ENCODE results near the gene FSHR.

FSHR gene, protein sequence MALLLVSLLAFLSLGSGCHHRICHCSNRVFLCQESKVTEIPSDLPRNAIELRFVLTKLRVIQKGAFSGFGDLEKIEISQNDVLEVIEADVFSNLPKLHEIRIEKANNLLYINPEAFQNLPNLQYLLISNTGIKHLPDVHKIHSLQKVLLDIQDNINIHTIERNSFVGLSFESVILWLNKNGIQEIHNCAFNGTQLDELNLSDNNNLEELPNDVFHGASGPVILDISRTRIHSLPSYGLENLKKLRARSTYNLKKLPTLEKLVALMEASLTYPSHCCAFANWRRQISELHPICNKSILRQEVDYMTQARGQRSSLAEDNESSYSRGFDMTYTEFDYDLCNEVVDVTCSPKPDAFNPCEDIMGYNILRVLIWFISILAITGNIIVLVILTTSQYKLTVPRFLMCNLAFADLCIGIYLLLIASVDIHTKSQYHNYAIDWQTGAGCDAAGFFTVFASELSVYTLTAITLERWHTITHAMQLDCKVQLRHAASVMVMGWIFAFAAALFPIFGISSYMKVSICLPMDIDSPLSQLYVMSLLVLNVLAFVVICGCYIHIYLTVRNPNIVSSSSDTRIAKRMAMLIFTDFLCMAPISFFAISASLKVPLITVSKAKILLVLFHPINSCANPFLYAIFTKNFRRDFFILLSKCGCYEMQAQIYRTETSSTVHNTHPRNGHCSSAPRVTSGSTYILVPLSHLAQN

DNA sequence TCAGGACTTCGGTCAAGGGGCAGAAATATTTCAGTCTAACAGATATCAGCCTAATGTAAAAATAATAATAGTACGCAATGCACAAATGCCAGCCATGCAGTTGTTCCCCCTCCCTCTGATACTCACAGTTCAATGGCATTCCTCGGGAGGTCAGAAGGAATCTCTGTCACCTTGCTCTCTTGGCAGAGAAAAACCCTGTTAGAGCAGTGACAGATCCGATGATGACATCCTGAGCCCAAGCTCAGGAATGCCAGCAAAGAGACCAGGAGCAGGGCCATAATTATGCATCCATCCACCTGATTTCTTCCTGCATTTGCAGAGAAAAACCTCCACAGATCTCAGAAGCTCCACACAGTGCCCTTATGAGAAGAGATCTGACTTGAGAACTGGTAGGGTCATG lies at the start of gene FSHR:
TSS of gene FSHR (minus strand) at position 376 of the 400 bp plus-strand sequence. CDS start at position 278, 98 bp downstream.
- H3K4me3 ChIP-seq (ENCODE audit: low read depth, low read length), result no peak within 1 kb of the TSS
- H3K9ac ChIP-seq (ENCODE audit: low read depth, low read length), result no peak within 1 kb of the TSS
- no peaks in the 10 kb centered on the region for H3K27me3 ChIP-seq (ENCODE audit: control insufficient read depth, insufficient read depth, low read length)
- no peaks in the 10 kb centered on the region for H3K9me3 ChIP-seq (ENCODE audit: control insufficient read depth, insufficient read depth, low read length)
- H3K36me3 ChIP-seq (ENCODE audit: control insufficient read depth, insufficient read depth, low read length), result no peaks in the 10 kb centered on the region
- H3K4me1 ChIP-seq (ENCODE audit: control insufficient read depth, insufficient read depth, low read length), result peaks cover 15% of the 10 kb centered on the region

DNA sequence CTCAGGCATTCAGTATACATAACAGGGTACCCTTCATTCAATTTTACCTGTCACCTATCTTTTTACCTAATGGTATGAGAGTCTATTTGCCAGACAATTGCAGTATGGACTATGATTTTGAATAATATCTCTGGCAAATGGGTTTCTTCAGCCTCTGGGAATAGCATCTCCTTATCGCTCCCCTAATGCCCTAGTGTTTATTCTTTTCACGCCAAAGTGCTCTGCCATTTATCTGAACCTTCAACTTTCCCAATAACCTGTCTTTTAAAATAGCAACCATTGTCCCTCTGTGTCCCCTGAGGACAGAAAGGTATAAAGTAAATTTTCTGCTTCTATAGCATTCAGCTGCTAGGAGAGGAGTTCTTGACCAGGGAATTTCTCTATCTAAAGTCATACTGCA lies 45.0 kb upstream of the FSHR start:
- H3K27me3 ChIP-seq (ENCODE audit: control insufficient read depth, insufficient read depth, low read length), result no peaks in the 10 kb centered on the region
- H3K9me3 ChIP-seq (ENCODE audit: control insufficient read depth, insufficient read depth, low read length), result no peaks in the 10 kb centered on the region
- no peaks in the 10 kb centered on the region for H3K4me1 ChIP-seq (ENCODE audit: control insufficient read depth, insufficient read depth, low read length)
- H3K9ac ChIP-seq (ENCODE audit: low read depth, low read length), result no peak overlapping the region
- H3K4me3 ChIP-seq (ENCODE audit: low read depth, low read length), result no peak overlapping the region
- no peaks in the 10 kb centered on the region for H3K36me3 ChIP-seq (ENCODE audit: control insufficient read depth, insufficient read depth, low read length)

DNA sequence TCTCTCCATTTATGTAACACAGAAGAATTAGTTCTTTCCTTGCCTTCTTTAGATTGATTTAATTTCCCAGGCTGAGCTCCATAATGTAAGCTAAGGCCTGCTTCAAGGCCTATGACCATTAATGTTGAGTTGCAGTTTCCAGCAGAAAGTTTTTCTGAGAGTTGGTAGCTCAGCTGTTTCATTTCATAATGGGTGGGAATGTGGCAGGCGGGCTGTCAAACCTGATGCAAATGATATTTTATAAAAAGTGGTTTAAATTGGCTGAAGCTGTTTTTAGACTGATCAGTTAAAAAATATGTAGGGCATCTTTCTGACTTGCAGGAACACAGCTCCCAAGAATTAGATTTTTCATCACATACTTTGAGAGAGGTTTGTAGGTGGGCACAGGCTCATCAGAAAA lies 40.4 kb upstream of the FSHR start:
- Histone ChIP-seq H3K4me3 (ENCODE audit: low read depth, low read length) (no peak overlapping the region), H3K4me1 (ENCODE audit: control insufficient read depth, insufficient read depth, low read length) (no peaks in the 10 kb centered on the region), H3K27me3 (ENCODE audit: control insufficient read depth, insufficient read depth, low read length) (no peaks in the 10 kb centered on the region), H3K9me3 (ENCODE audit: control insufficient read depth, insufficient read depth, low read length) (no peaks in the 10 kb centered on the region), H3K36me3 (ENCODE audit: control insufficient read depth, insufficient read depth, low read length) (no peaks in the 10 kb centered on the region), H3K9ac (ENCODE audit: low read depth, low read length) (no peak overlapping the region)

DNA sequence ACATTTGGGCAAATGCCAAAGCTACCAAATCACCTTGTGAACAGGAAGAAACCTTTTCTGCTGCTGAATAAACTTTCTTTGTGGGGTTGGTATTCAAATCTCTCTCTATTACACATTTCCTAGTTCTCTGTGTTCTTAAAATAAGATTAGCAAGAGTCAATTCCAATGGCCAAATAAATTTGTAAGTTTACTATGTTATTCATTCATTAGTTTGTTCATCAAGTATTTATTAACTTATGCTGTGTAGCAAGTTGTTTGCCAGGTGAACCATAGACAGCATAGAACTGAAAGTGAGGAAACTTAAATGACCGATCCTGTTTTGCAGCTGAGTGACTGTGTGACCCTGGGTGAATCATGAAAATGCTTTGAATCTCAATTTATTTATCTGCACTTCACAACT lies 37.7 kb upstream of the FSHR start:
- Histone ChIP-seq H3K9me3 (ENCODE audit: control insufficient read depth, insufficient read depth, low read length) (no peaks in the 10 kb centered on the region), H3K4me1 (ENCODE audit: control insufficient read depth, insufficient read depth, low read length) (peaks cover 3% of the 10 kb centered on the region), H3K36me3 (ENCODE audit: control insufficient read depth, insufficient read depth, low read length) (no peaks in the 10 kb centered on the region), H3K27me3 (ENCODE audit: control insufficient read depth, insufficient read depth, low read length) (no peaks in the 10 kb centered on the region), H3K4me3 (ENCODE audit: low read depth, low read length) (no peak overlapping the region), H3K9ac (ENCODE audit: low read depth, low read length) (no peak overlapping the region)

DNA sequence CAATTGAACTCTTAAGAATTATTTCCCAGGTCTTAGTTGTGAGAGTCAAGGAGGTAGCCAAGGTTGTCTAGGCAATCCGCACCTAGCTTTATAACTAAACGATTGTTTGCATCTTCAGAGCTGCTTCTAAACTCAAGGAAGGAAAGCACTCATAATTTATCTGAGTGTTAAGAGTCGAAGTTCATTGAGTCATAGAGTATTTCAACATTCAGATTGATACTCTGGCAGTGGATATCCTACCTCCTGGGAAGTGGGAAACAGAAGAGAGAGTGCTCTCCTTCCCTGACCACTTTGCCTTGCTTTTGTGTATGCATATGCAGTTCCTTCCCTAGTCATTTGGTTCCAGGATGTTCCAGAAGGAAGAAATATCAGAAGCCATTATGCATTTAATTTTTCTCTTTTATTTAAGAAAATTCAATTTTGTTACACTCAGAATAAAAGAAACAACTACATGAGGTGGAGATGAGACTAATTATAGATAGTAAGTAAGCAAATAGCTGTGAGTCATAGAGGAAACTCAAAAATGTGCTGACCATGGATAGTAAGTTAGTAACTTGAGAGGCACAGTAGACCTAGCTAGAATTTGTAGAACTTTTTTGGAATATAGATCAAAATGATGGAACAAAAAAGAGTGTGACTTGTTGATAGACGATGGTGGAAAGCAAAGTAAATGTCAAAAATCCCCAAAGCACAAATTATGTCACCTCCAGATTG lies 35.4 kb upstream of the FSHR start:
- Histone ChIP-seq H3K9me3 (ENCODE audit: control insufficient read depth, insufficient read depth, low read length) (no peaks in the 10 kb centered on the region), H3K4me1 (ENCODE audit: control insufficient read depth, insufficient read depth, low read length) (peaks cover 3% of the 10 kb centered on the region), H3K9ac (ENCODE audit: low read depth, low read length) (no peak overlapping the region), H3K27me3 (ENCODE audit: control insufficient read depth, insufficient read depth, low read length) (no peaks in the 10 kb centered on the region), H3K36me3 (ENCODE audit: control insufficient read depth, insufficient read depth, low read length) (no peaks in the 10 kb centered on the region), H3K4me3 (ENCODE audit: low read depth, low read length) (no peak overlapping the region)

DNA sequence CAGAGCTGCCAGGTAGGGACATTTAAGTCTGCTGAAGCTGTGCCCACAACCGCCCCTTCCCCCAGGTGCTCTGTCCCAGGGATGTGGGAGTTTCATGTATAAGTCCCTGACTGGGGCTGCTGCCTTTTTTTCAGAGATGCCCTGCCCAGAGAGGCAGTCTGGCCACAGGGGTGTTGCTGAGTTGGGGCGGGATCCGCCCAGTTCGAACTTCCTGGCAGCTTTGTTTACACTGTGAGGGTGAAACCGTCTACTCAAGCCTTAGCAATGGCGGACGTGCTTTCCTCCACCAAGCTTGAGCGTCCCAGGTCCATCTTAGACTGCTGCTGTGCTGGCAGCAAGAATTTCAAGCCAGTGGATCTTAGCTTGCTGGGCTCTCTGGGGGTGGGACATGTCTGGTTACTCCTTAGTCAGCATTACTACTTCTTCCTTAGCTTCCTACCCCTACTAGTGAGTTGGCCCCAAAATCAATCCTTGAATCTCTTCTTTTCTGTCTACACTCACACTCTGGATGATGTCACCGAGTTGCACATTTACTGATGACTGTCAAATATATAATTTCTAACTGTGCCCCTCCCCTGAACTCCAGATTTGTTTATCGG lies 31.8 kb upstream of the FSHR start:
- no peaks in the 10 kb centered on the region for H3K27me3 ChIP-seq (ENCODE audit: control insufficient read depth, insufficient read depth, low read length)
- H3K4me1 ChIP-seq (ENCODE audit: control insufficient read depth, insufficient read depth, low read length), result peaks cover 3% of the 10 kb centered on the region
- H3K9ac ChIP-seq (ENCODE audit: low read depth, low read length), result no peak overlapping the region
- H3K9me3 ChIP-seq (ENCODE audit: control insufficient read depth, insufficient read depth, low read length), result no peaks in the 10 kb centered on the region
- no peaks in the 10 kb centered on the region for H3K36me3 ChIP-seq (ENCODE audit: control insufficient read depth, insufficient read depth, low read length)
- no peak overlapping the region for H3K4me3 ChIP-seq (ENCODE audit: low read depth, low read length)

DNA sequence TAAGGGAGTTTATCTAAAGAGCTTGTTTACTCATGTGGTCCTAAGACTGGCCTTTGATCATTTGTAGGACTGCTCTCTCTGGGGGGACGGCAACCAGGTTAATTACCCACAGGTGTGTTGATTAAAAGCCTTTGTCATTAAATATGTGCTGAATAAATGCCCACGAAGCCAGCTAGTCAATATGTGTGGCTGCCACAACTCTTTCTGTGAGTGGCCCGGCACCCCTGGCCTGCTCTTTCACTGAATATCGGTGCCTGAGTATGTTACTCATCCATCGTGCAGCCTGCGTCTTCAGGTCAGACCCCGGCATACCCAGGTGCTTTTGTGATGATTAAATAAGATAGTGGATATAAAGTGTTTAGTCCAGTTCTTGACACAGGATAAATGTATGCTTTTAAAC lies 24.3 kb upstream of the FSHR start:
- no peak overlapping the region for H3K9ac ChIP-seq (ENCODE audit: low read depth, low read length)
- no peaks in the 10 kb centered on the region for H3K36me3 ChIP-seq (ENCODE audit: control insufficient read depth, insufficient read depth, low read length)
- no peaks in the 10 kb centered on the region for H3K9me3 ChIP-seq (ENCODE audit: control insufficient read depth, insufficient read depth, low read length)
- H3K27me3 ChIP-seq (ENCODE audit: control insufficient read depth, insufficient read depth, low read length), result no peaks in the 10 kb centered on the region
- no peak overlapping the region for H3K4me3 ChIP-seq (ENCODE audit: low read depth, low read length)
- H3K4me1 ChIP-seq (ENCODE audit: control insufficient read depth, insufficient read depth, low read length), result no peaks in the 10 kb centered on the region

DNA sequence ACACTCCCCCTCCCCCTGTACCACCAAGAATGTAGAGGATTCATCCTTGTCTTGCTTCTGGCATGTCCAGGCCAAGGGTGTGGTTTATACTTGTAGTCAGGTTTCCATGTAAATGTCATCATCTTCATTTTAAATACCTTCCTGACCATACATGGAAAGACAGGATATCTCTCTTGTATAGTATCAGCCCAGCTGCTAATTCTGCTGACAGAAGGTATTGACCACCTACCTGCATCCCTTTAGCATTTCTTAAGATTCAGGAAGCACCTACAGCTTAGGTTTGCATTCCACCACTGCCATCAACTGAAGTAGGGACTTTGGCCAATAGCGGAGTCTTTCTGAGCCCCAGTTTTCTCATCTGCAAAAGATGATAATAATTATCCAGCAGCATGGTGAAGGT lies 22.9 kb upstream of the FSHR start:
- Histone ChIP-seq H3K9me3 (ENCODE audit: control insufficient read depth, insufficient read depth, low read length) (no peaks in the 10 kb centered on the region), H3K36me3 (ENCODE audit: control insufficient read depth, insufficient read depth, low read length) (no peaks in the 10 kb centered on the region), H3K4me3 (ENCODE audit: low read depth, low read length) (no peak overlapping the region), H3K4me1 (ENCODE audit: control insufficient read depth, insufficient read depth, low read length) (no peaks in the 10 kb centered on the region), H3K27me3 (ENCODE audit: control insufficient read depth, insufficient read depth, low read length) (no peaks in the 10 kb centered on the region), H3K9ac (ENCODE audit: low read depth, low read length) (no peak overlapping the region)

DNA sequence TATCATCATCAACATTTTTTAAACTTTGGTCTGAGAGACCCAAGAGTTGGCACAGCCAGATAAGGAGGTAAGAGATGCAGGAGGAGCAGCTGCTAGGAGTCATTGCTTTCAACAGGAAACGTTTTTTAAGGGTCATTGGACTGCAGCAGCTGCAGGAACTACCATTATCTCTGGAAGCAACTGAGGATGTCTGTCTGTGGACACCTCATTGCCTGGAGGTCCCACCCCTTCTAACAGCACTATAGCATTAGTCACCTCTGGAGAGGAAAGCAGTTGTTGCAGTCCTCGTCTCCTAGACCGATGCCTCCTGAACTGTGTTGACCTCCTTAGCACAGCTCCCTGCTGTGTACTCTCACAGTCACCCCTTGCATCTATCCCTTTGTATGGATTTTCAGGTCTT lies 21.5 kb upstream of the FSHR start:
- Histone ChIP-seq H3K9me3 (ENCODE audit: control insufficient read depth, insufficient read depth, low read length) (no peaks in the 10 kb centered on the region), H3K27me3 (ENCODE audit: control insufficient read depth, insufficient read depth, low read length) (no peaks in the 10 kb centered on the region), H3K4me3 (ENCODE audit: low read depth, low read length) (no peak overlapping the region), H3K4me1 (ENCODE audit: control insufficient read depth, insufficient read depth, low read length) (no peaks in the 10 kb centered on the region), H3K9ac (ENCODE audit: low read depth, low read length) (no peak overlapping the region), H3K36me3 (ENCODE audit: control insufficient read depth, insufficient read depth, low read length) (no peaks in the 10 kb centered on the region)

DNA sequence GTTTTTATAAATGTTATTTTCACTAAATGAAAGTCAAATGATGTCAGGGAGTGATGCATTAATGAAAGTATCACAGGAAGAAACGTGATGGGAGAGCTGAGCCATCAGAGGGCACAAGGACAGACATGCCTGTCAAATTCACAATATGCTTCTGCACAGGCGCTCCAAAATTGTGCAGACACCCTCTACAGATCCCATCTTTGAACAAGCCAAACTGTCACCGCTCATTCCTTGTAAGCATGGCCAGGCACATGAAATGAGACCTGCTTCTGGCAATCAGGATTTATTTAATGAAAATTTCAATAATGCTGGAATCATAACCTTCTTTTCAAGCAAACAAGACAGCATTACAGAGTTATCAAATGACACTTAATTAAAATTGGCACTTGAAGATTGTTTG lies 20.4 kb upstream of the FSHR start:
- Histone ChIP-seq H3K27me3 (ENCODE audit: control insufficient read depth, insufficient read depth, low read length) (no peaks in the 10 kb centered on the region), H3K9ac (ENCODE audit: low read depth, low read length) (no peak overlapping the region), H3K9me3 (ENCODE audit: control insufficient read depth, insufficient read depth, low read length) (no peaks in the 10 kb centered on the region), H3K4me1 (ENCODE audit: control insufficient read depth, insufficient read depth, low read length) (no peaks in the 10 kb centered on the region), H3K4me3 (ENCODE audit: low read depth, low read length) (no peak overlapping the region), H3K36me3 (ENCODE audit: control insufficient read depth, insufficient read depth, low read length) (no peaks in the 10 kb centered on the region)

DNA sequence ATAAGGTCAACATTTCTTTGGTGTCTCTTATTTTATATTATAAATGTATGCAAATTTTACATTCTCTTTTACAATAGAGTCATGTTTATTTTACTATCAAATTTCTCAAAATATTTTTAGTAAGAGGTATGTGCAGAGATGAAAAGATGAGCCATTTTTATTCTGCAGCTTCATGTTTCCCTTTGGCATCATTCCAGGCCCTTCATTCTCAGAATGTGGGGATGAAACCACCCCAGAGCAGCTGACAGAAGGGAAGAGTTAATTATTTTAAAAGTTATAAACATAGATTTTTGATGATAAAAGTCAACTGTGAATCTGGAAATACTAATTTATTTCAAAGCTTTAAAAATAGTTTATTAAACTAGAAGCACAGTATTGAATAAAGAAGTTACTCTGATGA lies 12.8 kb upstream of the FSHR start:
- Histone ChIP-seq H3K9ac (ENCODE audit: low read depth, low read length) (no peak overlapping the region), H3K36me3 (ENCODE audit: control insufficient read depth, insufficient read depth, low read length) (no peaks in the 10 kb centered on the region), H3K4me1 (ENCODE audit: control insufficient read depth, insufficient read depth, low read length) (no peaks in the 10 kb centered on the region), H3K4me3 (ENCODE audit: low read depth, low read length) (no peak overlapping the region), H3K9me3 (ENCODE audit: control insufficient read depth, insufficient read depth, low read length) (no peaks in the 10 kb centered on the region), H3K27me3 (ENCODE audit: control insufficient read depth, insufficient read depth, low read length) (no peaks in the 10 kb centered on the region)
